ENCODE results near the gene FBXW8. TPM values are rescaled to one million over a fixed set of nuclear protein-coding genes. Genes with fewer than 3 reads are reported as not detected.

The FBXW8 gene
- total RNA-seq, 1 donor from 2014 or later: 7.3 TPM

DNA sequence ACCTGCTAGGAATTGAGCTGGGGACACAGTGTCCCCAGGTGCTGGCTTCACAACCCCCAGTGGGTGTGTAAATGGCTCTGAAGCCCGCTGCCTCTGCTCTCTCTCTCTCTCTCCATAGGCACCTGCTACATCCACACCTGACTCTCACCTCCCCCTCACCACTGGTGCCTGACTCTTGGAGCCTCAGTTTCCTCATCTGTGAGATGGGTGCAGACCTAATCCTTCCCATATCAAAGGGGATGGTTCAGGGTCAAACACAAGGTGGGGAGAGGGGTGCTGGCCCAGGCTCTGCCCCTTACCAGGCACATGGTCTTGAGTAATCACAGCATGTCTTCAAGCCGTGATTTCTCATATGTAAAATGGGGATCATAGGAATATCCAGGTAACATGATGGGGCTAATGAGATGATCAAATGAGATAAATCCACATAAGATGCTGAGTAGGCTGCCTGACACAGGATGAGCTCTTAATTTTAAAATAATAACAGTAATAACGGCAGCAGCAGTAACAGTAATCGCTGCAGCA lies 150.9 kb downstream of the FBXW8 start:
- Mint-ChIP-seq H3K27me3 (ENCODE audit: insufficient read depth) (no peaks in the 10 kb centered on the region), H3K4me3 (no peak overlapping the region), H3K27ac (no peak overlapping the region), H3K9me3 (no peaks in the 10 kb centered on the region), H3K36me3 (ENCODE audit: low read depth) (peaks cover 7% of the 10 kb centered on the region), H3K4me1 (ENCODE audit: low read depth) (peaks cover 49% of the 10 kb centered on the region)
- DNase-seq (ENCODE audit: low spot score): no peak
- intact Hi-C loops (cut with micrococcal nuclease): no loop called here

DNA sequence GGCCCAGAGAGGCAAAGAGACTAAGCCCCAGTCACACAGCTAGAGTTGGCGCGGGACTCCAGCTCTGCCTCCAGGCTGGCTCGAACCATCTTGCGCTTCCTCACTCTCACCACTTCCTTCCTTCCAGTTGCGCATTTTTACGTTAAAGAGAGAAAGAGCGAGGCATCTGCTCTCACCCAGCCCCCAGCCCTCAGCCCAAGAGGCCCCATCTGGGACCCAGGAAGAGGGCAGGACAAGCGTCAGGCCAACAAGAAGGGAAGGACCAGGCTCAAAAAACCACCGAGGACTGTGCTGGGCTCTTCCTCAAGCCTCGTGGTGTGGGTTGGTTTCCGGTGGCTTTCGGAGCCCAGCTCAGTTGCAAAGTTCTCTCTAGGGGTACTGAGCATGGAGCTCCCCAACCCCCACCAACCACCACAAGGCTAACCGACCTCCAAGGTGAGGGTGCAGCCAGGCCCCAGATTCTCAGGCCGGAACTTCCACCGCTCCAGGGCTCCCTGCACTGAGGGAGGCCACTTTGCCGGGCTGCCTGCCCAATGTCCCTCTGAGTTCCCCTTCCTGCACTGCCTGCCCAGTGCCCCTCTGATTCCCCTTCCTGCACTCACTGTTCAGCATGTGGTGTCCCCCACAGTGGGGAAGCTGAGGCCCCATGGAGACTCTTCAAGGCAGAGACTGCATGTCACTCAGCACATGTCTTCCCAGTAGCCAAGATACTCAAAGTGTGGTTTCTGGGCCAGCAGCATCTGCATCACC lies 152.6 kb downstream of the FBXW8 start:
- Mint-ChIP-seq H3K4me1 (ENCODE audit: low read depth) (peaks cover 49% of the 10 kb centered on the region), H3K9me3 (no peaks in the 10 kb centered on the region), H3K27ac (peak overlapping the region; percentile 94), H3K36me3 (ENCODE audit: low read depth) (peaks cover 7% of the 10 kb centered on the region), H3K4me3 (peak overlapping the region; percentile 67), H3K27me3 (ENCODE audit: insufficient read depth) (no peaks in the 10 kb centered on the region)
- peak; percentile 44 for DNase-seq (ENCODE audit: low spot score)
- intact Hi-C loops (cut with micrococcal nuclease): loop anchor here (1.0 kb wide), 1 partner anchor 36 kb away; the partner anchor contains the start of gene TESC

DNA sequence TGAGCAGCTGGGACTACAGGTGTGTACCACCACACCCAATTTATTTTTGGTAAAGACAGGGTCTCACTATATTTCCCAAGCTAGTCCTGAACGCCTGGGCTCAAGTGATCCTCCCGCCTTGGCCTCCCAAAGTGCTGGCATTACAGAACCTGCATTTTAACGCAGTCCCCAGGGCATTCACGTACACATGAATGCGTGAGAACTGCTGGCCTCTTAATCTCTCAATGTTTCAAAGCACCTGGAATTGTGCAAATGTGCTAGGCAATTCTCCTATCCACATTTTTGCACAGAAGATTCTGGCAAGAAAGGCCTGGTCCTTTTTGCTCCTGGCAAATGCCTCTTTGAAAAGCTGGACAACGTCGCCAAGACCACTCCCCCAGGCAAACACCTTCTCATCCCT lies 153.3 kb downstream of the FBXW8 start:
- Mint-ChIP-seq H3K4me1 (ENCODE audit: low read depth) (peaks cover 45% of the 10 kb centered on the region), H3K27me3 (ENCODE audit: insufficient read depth) (no peaks in the 10 kb centered on the region), H3K27ac (peak overlapping the region; percentile 94), H3K9me3 (no peaks in the 10 kb centered on the region), H3K36me3 (ENCODE audit: low read depth) (peaks cover 7% of the 10 kb centered on the region), H3K4me3 (no peak overlapping the region)
- DNase-seq (ENCODE audit: low spot score): no peak
- intact Hi-C loops (cut with micrococcal nuclease): no loop called here

DNA sequence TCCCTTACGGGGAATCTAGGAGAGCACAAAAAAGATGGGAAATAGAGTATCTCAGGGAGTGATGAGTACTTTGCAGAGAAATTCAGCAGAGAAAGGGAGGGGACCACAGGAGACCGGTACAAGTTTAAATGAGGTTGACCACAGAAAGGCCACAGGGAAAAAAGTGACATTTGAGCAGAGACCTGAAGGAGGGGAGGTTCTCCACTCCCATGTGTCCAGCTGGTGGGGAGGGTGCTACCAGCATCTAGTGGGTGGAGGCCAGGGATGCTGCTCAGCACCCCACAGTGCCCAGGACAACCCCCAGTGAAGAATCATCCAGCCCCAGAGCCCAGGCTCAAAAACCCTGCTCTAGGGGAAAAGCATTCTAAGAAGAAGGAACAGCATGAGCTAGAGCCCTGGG lies 153.8 kb downstream of the FBXW8 start:
- no peak for DNase-seq (ENCODE audit: low spot score)
- H3K36me3 Mint-ChIP-seq (ENCODE audit: low read depth): peaks cover 9% of the 10 kb centered on the region
- H3K4me3 Mint-ChIP-seq: no peak overlapping the region
- H3K27me3 Mint-ChIP-seq (ENCODE audit: insufficient read depth): no peaks in the 10 kb centered on the region
- no peaks in the 10 kb centered on the region for H3K9me3 Mint-ChIP-seq
- H3K27ac Mint-ChIP-seq: peak overlapping the region; percentile 51
- intact Hi-C loops (cut with micrococcal nuclease): no loop called here
- peaks cover 44% of the 10 kb centered on the region for H3K4me1 Mint-ChIP-seq (ENCODE audit: low read depth)

DNA sequence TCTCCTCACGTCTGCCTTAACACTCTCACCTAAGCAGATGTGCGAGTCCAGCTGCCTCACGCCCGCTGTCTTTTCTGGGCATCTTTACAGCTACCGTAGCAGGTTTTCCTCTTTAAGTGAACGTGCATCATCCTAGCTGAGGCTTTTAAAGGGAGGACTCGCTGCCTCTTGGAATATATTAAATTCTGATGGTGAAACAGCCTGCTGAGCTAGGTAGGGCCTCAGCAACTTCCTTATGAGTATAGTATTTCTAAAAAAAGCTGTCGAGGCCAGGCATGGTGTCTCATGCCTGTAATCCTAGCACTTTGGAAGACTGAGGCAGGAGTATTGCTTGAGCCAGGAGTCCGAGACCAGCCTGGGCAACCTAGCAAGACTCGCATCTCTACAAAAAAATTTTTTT lies 156.3 kb downstream of the FBXW8 start:
- Mint-ChIP-seq H3K4me3 (no peak overlapping the region), H3K4me1 (ENCODE audit: low read depth) (peaks cover 52% of the 10 kb centered on the region), H3K9me3 (no peaks in the 10 kb centered on the region), H3K27ac (no peak overlapping the region), H3K27me3 (ENCODE audit: insufficient read depth) (no peaks in the 10 kb centered on the region), H3K36me3 (ENCODE audit: low read depth) (peaks cover 11% of the 10 kb centered on the region)
- no peak for DNase-seq (ENCODE audit: low spot score)
- intact Hi-C loops (cut with micrococcal nuclease): loop anchor here (5.0 kb wide), 1 partner anchor 35 kb away; no protein-coding TSS in a partner anchor

DNA sequence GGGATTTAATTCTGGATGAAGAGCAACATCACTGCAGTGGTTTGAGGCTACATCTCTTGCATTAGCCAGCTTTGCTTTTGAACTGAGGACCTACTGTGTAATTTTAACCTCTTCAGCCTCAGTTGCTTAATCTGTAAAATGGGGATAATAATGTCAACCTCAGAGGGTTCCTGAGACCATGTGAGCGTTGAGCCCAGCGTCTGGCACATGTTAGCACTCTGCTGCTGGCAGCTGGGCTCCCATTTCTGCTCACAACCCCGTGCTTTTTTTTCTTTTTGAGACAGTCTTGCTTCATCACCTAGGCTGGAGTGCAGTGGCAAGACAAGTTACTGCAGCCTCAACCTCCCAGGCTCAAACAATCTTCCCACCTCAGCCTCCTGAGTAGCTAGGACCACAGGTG lies 156.9 kb downstream of the FBXW8 start:
- Mint-ChIP-seq H3K27me3 (ENCODE audit: insufficient read depth) (no peaks in the 10 kb centered on the region), H3K4me3 (no peak overlapping the region), H3K4me1 (ENCODE audit: low read depth) (peaks cover 48% of the 10 kb centered on the region), H3K9me3 (no peaks in the 10 kb centered on the region), H3K36me3 (ENCODE audit: low read depth) (peaks cover 12% of the 10 kb centered on the region), H3K27ac (no peak overlapping the region)
- no peak for DNase-seq (ENCODE audit: low spot score)
- intact Hi-C loops (cut with micrococcal nuclease): loop anchor here (5.0 kb wide), 1 partner anchor 35 kb away; no protein-coding TSS in a partner anchor

DNA sequence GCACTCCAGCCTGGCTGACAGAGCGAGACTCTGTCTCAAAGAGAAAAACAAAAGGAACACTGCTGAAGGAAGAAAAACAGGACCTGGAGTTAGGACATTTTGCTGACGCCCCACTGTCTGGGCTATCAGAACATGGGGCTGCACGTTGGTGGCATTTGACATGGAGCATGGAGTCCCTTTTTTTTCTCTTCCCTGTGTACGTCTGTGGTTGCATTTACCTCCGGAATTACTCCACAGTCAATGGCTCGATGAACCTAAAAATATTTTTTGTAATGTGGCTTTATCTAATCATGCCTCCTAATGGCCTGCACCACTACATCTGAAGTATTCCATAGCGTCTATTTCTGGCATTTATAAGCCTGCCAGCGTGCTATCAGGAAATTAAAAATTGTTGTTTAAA lies 157.7 kb downstream of the FBXW8 start:
- no peak overlapping the region for H3K27ac Mint-ChIP-seq
- peaks cover 39% of the 10 kb centered on the region for H3K4me1 Mint-ChIP-seq (ENCODE audit: low read depth)
- intact Hi-C loops (cut with micrococcal nuclease): loop anchor here (5.0 kb wide), 1 partner anchor 36 kb away; no protein-coding TSS in a partner anchor
- no peak overlapping the region for H3K4me3 Mint-ChIP-seq
- no peaks in the 10 kb centered on the region for H3K9me3 Mint-ChIP-seq
- peaks cover 7% of the 10 kb centered on the region for H3K36me3 Mint-ChIP-seq (ENCODE audit: low read depth)
- DNase-seq (ENCODE audit: low spot score): no peak
- H3K27me3 Mint-ChIP-seq (ENCODE audit: insufficient read depth): no peaks in the 10 kb centered on the region

DNA sequence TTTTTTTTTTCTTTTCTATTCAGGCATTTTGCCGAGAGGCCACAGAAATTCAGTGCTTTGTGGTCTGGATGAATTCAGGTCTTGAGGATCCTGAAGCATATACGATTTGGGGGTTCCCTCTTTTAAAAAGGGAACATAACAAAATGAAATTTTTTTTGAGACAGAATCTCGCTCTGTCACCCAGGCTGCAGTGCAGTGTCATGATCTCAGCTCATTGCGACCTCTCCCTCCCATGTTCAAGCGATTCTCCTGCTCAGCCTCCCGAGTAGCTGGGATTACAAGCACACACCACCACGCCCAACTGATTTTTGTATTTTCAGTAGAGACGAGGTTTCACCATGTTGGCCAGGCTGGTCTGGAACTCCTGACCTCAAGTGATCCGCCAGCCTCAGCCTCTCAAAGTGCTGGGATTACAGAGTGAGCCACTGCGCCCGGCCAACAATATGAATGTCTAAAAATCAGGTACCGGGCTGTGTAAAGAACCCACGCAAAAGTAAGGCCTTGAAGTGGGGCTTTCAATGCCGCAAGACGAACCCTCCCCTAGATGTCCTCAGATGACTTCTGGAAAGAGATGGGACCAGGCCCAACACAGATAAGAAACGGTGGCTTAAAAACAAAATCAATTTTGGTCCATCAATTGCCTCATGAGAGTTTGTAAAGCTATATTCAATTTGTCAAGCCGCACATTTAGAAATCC lies 158.5 kb downstream of the FBXW8 start:
- Mint-ChIP-seq H3K4me1 (ENCODE audit: low read depth) (peaks cover 32% of the 10 kb centered on the region), H3K36me3 (ENCODE audit: low read depth) (peaks cover 7% of the 10 kb centered on the region), H3K27me3 (ENCODE audit: insufficient read depth) (no peaks in the 10 kb centered on the region), H3K4me3 (no peak overlapping the region), H3K9me3 (no peaks in the 10 kb centered on the region), H3K27ac (no peak overlapping the region)
- DNase-seq (ENCODE audit: low spot score): no peak
- intact Hi-C loops (cut with micrococcal nuclease): loop anchor here (5.0 kb wide), 1 partner anchor 37 kb away; no protein-coding TSS in a partner anchor

DNA sequence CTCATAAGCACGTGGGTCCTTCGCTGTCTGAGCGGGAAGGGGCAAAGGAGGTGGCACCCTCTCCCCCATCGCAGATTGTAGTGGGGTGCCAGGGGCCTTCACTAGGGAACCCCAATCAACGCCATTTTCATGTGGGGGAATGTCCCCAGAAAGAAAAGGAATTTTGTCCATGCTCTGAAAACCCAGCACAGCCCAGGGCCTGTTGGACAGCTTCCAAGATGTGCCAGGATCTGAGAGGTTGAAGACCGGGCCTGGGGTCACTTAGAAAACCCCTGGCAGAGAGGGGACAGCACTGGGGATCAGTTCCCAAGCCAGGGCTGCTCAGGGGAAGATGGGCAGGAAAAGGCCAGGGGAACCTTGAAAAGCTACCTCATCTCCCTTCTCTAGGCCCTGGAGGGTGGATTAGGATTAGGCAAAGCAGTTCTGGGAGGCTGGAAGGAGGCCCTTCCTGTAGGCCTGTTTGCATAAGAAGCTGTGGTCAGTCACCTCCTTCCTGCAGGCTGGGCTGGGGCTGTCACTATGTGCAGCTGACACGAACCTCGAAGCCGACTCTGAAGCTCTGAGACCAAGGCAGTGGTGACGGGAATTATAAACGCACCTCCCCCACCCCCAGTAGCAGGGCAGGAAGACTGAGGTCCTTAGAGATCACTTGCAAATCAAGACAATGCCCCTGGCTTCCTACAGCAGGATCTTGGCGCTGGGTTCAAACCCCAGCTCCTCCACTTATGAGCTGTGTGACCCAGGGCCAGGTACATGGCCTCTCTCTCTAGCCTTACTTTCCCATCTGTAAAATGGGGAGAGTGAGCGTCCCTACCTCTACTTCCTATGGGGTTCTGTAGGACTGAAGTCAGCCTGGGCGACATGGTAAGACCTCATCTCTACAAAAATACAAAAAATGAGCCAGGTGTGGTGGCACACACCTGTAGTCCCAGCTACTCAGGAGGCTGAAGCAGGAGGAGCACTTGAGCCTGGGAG lies 159.5 kb downstream of the FBXW8 start:
- Mint-ChIP-seq H3K4me1 (ENCODE audit: low read depth) (peaks cover 22% of the 10 kb centered on the region), H3K27ac (no peak overlapping the region), H3K27me3 (ENCODE audit: insufficient read depth) (no peaks in the 10 kb centered on the region), H3K36me3 (ENCODE audit: low read depth) (peaks cover 12% of the 10 kb centered on the region), H3K4me3 (no peak overlapping the region), H3K9me3 (no peaks in the 10 kb centered on the region)
- intact Hi-C loops (cut with micrococcal nuclease): loop anchor here (5.0 kb wide), 1 partner anchor 38 kb away; no protein-coding TSS in a partner anchor
- DNase-seq (ENCODE audit: low spot score): no peak

DNA sequence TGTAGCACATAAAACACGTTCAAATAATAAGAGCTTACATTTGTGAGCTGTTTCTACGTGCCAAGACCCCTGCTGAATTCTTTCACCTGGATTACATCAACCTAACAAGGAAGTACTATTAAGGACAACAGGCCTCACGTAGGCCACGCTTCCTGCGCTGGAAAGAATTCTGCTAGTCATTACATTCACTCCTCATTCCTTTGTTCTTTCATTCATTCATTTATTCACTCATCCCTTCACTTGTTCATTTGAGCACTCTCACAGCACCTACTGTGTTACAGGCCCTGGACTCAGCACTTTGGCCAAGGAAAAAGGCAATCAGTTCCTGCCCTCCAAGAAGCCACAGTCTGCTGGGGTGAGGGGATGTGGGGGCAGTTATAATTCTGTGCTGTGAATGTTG lies 160.3 kb downstream of the FBXW8 start:
- H3K27me3 Mint-ChIP-seq (ENCODE audit: insufficient read depth): no peaks in the 10 kb centered on the region
- H3K4me3 Mint-ChIP-seq: no peak overlapping the region
- no peak for DNase-seq (ENCODE audit: low spot score)
- H3K36me3 Mint-ChIP-seq (ENCODE audit: low read depth): peaks cover 12% of the 10 kb centered on the region
- H3K27ac Mint-ChIP-seq: no peak overlapping the region
- intact Hi-C loops (cut with micrococcal nuclease): no loop called here
- H3K4me1 Mint-ChIP-seq (ENCODE audit: low read depth): peaks cover 15% of the 10 kb centered on the region
- no peaks in the 10 kb centered on the region for H3K9me3 Mint-ChIP-seq

DNA sequence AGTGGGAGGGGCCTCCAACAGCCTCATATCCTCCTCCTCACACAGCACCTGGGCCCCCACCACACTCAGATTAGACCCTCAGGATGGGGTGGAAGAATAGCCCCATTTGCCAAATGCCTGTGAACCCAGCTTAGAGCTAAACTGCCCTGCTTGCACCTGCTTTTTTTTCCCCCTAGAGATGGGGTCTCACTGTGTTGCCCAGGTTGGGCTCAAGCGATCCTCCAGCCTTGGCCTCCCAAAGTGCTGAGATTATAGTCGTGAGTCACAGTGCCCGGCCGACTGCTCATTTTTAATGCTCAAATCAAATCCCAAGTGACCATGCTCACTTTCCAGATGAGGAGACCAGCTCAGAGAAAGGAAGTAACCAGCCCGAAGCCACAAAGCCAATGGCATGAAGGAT lies 161.4 kb downstream of the FBXW8 start:
- H3K27ac Mint-ChIP-seq: no peak overlapping the region
- H3K9me3 Mint-ChIP-seq: no peaks in the 10 kb centered on the region
- intact Hi-C loops (cut with micrococcal nuclease): no loop called here
- H3K4me1 Mint-ChIP-seq (ENCODE audit: low read depth): peaks cover 22% of the 10 kb centered on the region
- H3K27me3 Mint-ChIP-seq (ENCODE audit: insufficient read depth): no peaks in the 10 kb centered on the region
- H3K36me3 Mint-ChIP-seq (ENCODE audit: low read depth): peaks cover 11% of the 10 kb centered on the region
- no peak for DNase-seq (ENCODE audit: low spot score)
- H3K4me3 Mint-ChIP-seq: no peak overlapping the region

DNA sequence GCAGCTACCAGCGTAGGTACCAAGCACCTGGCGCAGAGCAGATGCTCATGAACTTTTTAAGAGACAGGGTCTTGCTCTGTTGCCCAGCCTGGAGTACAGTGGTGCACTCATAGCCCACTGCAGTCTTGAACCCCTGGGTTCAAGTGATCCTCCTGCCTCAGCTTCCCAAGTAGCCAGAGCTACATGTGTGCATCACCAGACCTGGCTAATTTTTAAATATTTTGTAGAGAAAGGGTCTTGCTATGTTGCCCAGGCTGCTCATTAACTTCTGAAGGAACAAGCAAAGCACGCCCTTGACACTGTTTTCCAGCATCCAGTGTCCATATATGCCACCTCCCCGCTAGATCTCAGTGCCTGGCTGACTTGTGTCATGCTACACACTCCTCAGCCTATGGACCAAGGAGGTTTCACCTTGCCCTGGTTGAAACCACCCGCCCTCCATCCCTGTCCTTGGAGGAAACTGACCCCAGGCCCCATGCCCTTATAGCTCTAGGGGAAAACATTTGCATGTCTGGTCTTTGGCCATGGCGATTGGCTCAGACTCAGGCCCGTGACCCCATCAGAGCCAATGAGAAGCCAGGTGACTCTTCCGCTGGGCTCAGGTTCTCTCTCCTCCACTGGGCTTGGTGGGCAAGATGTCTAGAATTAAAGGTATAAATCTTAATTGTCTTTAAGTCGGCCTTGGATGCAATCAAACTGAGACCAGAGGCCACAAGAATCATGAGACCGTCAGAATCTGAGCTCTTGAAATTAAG lies 162.2 kb downstream of the FBXW8 start:
- H3K27me3 Mint-ChIP-seq (ENCODE audit: insufficient read depth): no peaks in the 10 kb centered on the region
- no peak overlapping the region for H3K4me3 Mint-ChIP-seq
- intact Hi-C loops (cut with micrococcal nuclease): no loop called here
- no peaks in the 10 kb centered on the region for H3K9me3 Mint-ChIP-seq
- no peak for DNase-seq (ENCODE audit: low spot score)
- H3K27ac Mint-ChIP-seq: no peak overlapping the region
- H3K4me1 Mint-ChIP-seq (ENCODE audit: low read depth): peaks cover 27% of the 10 kb centered on the region
- H3K36me3 Mint-ChIP-seq (ENCODE audit: low read depth): peaks cover 15% of the 10 kb centered on the region

Measured in activated T-helper 1 cell treated with anti-CD3 and anti-CD28 coated beads, Interleukin-12 subunit alpha, Interleukin-12 subunit beta, Interleukin-2, Interleukin-4 antibody, amounts not matched to agents 30 ng/mL and 10 ng/mL and 1 ng/mL, durations not matched to agents 14 hours and 24 hours and 36 hours (primary cell).